CD14-positive monocyte (primary cell): Measurements from ENCODE around the gene BAZ2B. TPM values are rescaled to one million over a fixed set of nuclear protein-coding genes. Genes with fewer than 3 reads are reported as not detected.

Experiments used
- DNase-seq, 3 donors: peaks; one replicate each; pipeline ENCODE4 v3.0.0-alpha.2; 2011 to 2022
- H2AFZ ChIP-seq: 2 replicates; pipeline ENCODE4 v1.6.0; 2012; ENCODE audit warnings: mild to moderate bottlenecking, low read depth, low read length, inconsistent platforms; ENCODE audit not compliant: insufficient read depth, poor library complexity, severe bottlenecking
- H3K27ac ChIP-seq, 2 donors: 1 replicate in 1 of 2; 2 replicates in 1 of 2; pipeline ENCODE4 v1.5.1; 2012 to 2013; ENCODE audit warnings: low read length in 2 of 2, control low read depth in 1 of 2, inconsistent platforms in 1 of 2, low read depth in 1 of 2, mild to moderate bottlenecking in 1 of 2
- H3K27me3 ChIP-seq, 2 donors: one replicate each; pipeline versions ENCODE4 v1.6.0 to v1.6.1; 2011 to 2013; ENCODE audit warnings: low read length in 2 of 2; ENCODE audit not compliant: control insufficient read depth in 2 of 2, insufficient read depth in 2 of 2
- H3K36me3 ChIP-seq, 2 donors: replicated peaks in 1 of 2; 1 replicate in 1 of 2; 2 replicates in 1 of 2; pipeline versions ENCODE4 v1.5.1 to v1.6.1; 2012 to 2013; ENCODE audit warnings: low read length in 2 of 2, control low read depth in 1 of 2, inconsistent platforms in 1 of 2, mild to moderate bottlenecking in 1 of 2; ENCODE audit not compliant: insufficient read depth in 2 of 2, control insufficient read depth in 1 of 2
- H3K4me1 ChIP-seq, 2 donors: 1 replicate in 1 of 2; 2 replicates in 1 of 2; pipeline versions ENCODE4 v1.5.1 to v1.6.1; 2012 to 2013; ENCODE audit warnings: low read length in 2 of 2, control low read depth in 1 of 2, inconsistent platforms in 1 of 2, mild to moderate bottlenecking in 1 of 2, moderate library complexity in 1 of 2; ENCODE audit not compliant: insufficient read depth in 2 of 2, control insufficient read depth in 1 of 2
- H3K4me2 ChIP-seq: replicated peaks from 2 replicates; pipeline ENCODE3; 2012; ENCODE audit warnings: low read length, moderate library complexity, mild to moderate bottlenecking; ENCODE audit not compliant: poor library complexity, severe bottlenecking; ENCODE audit errors: extremely low read depth
- H3K4me3 ChIP-seq, 3 experiments: fragments of 200-600 bp in 1 of 3; sonication (generic) in 1 of 3; replicated peaks in 1 of 3; 1 replicate in 2 of 3; 2 replicates in 1 of 3; pipeline ENCODE4 v1.5.1; 2011 to 2013; ENCODE audit warnings: low read length in 3 of 3, mild to moderate bottlenecking in 3 of 3, control low read depth in 2 of 3, low read depth in 2 of 3, inconsistent platforms in 1 of 3, moderate library complexity in 1 of 3
- H3K79me2 ChIP-seq: 2 replicates; pipeline ENCODE4 v1.6.0; 2012; ENCODE audit warnings: mild to moderate bottlenecking, control low read depth, inconsistent platforms, low read length, moderate library complexity; ENCODE audit not compliant: insufficient read depth
- H3K9ac ChIP-seq: 2 replicates; pipeline ENCODE4 v1.6.0; 2017; ENCODE audit warnings: low read length, mild to moderate bottlenecking; ENCODE audit not compliant: insufficient read depth, poor library complexity, severe bottlenecking
- H3K9me3 ChIP-seq, 2 donors: replicated peaks in 1 of 2; 1 replicate in 1 of 2; 2 replicates in 1 of 2; pipeline versions ENCODE4 v1.5.1 to v1.6.1; 2012 to 2013; ENCODE audit warnings: low read length in 2 of 2, control low read depth in 1 of 2; ENCODE audit not compliant: control insufficient read depth in 1 of 2, insufficient read depth in 1 of 2
- H4K20me1 ChIP-seq: 2 replicates; pipeline ENCODE4 v1.6.0; 2012; ENCODE audit warnings: mild to moderate bottlenecking, low read length, control low read depth, moderate library complexity; ENCODE audit not compliant: insufficient read depth
- H3K27ac Mint-ChIP-seq, 7 donors: one replicate each; pipeline ENCODE4 v1.8.0; 2020; ENCODE audit warnings: mild to moderate bottlenecking in 7 of 7, mixed read lengths in 7 of 7, moderate library complexity in 6 of 7, inconsistent platforms in 2 of 7
- H3K27me3 Mint-ChIP-seq, 3 donors: one replicate each; pipeline ENCODE4 v1.8.0; 2021 to 2022; ENCODE audit warnings: low read depth in 3 of 3, mild to moderate bottlenecking in 3 of 3, mixed read lengths in 3 of 3, moderate library complexity in 3 of 3, inconsistent platforms in 1 of 3
- H3K36me3 Mint-ChIP-seq, 2 donors: one replicate each; pipeline ENCODE4 v1.8.0; 2020; ENCODE audit warnings: mixed read lengths in 2 of 2, inconsistent platforms in 1 of 2, mild to moderate bottlenecking in 1 of 2
- H3K4me1 Mint-ChIP-seq: one replicate; pipeline ENCODE4 v1.8.0; 2020; ENCODE audit warnings: mild to moderate bottlenecking, mixed read lengths
- H3K4me3 Mint-ChIP-seq, 2 donors: one replicate each; pipeline ENCODE4 v1.8.0; 2020; ENCODE audit warnings: mild to moderate bottlenecking in 2 of 2, mixed read lengths in 2 of 2, moderate library complexity in 1 of 2
- H3K9me3 Mint-ChIP-seq, 7 donors: one replicate each; pipeline ENCODE4 v1.8.0; 2020 to 2022; ENCODE audit warnings: mixed read lengths in 7 of 7, mild to moderate bottlenecking in 6 of 7, moderate library complexity in 6 of 7, inconsistent platforms in 2 of 7
- CTCF ChIP-seq: fragments of 200-600 bp; IDR thresholded peaks from one replicate; pipeline ENCODE4 v1.8.0; 2022; ENCODE audit warnings: antibody characterized with exemption, mild to moderate bottlenecking
- WGBS: methylation state at CpG from one replicate; pipeline ENCODE4 v1.1.5; 2013; ENCODE audit warnings: missing lambda C conversion rate; ENCODE audit not compliant: insufficient coverage; 5-methylcytosine and 5-hydroxymethylcytosine counted together
- intact Hi-C, 2 donors: fragments of 100-400 bp; cut with micrococcal nuclease; formaldehyde crosslinking; loops; one replicate each; pipeline versions ENCODE4 v1.15.0 to v1.15.1; 2023
- polyA plus RNA-seq, 3 donors: library from polyadenylated mRNA; depleted of rRNA in 1 of 3; unstranded in 2 of 3; stranded (reverse) in 1 of 3; fragments of 300-500 nt in 2 of 3; fragments of >200 nt in 1 of 3; fragmentation: Illumina TruSeq in 2 of 3; gene quantifications; 1 replicate in 2 of 3; 2 replicates in 1 of 3; pipeline ENCODE4 v1.2.3, GENCODE V29; 2012 to 2021

BAZ2B gene
- polyA plus RNA-seq, 3 donors, result 12.9 to 34.2 (median 31.6) TPM

- TF ChIP-seq CTCF, result no peak
- Histone ChIP-seq H3K4me2 (no peak overlapping the region), H3K9ac (no peak overlapping the region), H3K4me1 (peaks cover 4% of the 10 kb centered on the region in 2 donors), H3K36me3 (peaks cover 0 to 16% of the 10 kb centered on the region in 2 donors), H3K27me3 (no peaks in the 10 kb centered on the region), H3K4me3 (no peak overlapping the region), H3K27ac (no peak overlapping the region), H4K20me1 (peaks cover 28% of the 10 kb centered on the region), H3K79me2 (peaks cover 49% of the 10 kb centered on the region), H3K9me3 (no peaks in the 10 kb centered on the region), H2AFZ (no peak overlapping the region)
- intact Hi-C loops, result no loop called here
- Mint-ChIP-seq H3K9me3 (peaks cover 0 to 9% (median 4%) of the 10 kb centered on the region in 7 donors), H3K27ac (no peak overlapping the region), H3K36me3 (peaks cover 16 to 23% of the 10 kb centered on the region in 2 donors), H3K4me3 (no peak overlapping the region), H3K27me3 (no peaks in the 10 kb centered on the region), H3K4me1 (peaks cover 12% of the 10 kb centered on the region)
- DNase-seq, result no peak
- WGBS, result 100% methylated on average over 1 of the region's 3 CpGs
These were observed 91.3 kb downstream of the BAZ2B start for GRCh38 chr2:159525012-159525411.

GRCh38 chr2:159521272-159521671, 95.1 kb downstream of the BAZ2B start:
- H3K4me3 Mint-ChIP-seq, result peak overlapping the region in 1 of 2 donors; percentile 56
- Histone ChIP-seq H3K79me2 (peaks cover 63% of the 10 kb centered on the region), H3K4me3 (no peak overlapping the region), H2AFZ (no peak overlapping the region), H4K20me1 (peaks cover 13% of the 10 kb centered on the region), H3K4me2 (no peak overlapping the region), H3K27ac (no peak overlapping the region), H3K27me3 (no peaks in the 10 kb centered on the region), H3K36me3 (no peaks in the 10 kb centered on the region), H3K4me1 (peaks cover 3 to 5% of the 10 kb centered on the region in 2 donors), H3K9me3 (no peaks in the 10 kb centered on the region), H3K9ac (no peak overlapping the region)
- peaks cover 2 to 9% of the 10 kb centered on the region in 2 donors for H3K36me3 Mint-ChIP-seq
- H3K4me1 Mint-ChIP-seq, result peaks cover 11% of the 10 kb centered on the region
- H3K27me3 Mint-ChIP-seq, result no peaks in the 10 kb centered on the region
- H3K9me3 Mint-ChIP-seq, result peaks cover 0 to 2% (median 0%) of the 10 kb centered on the region in 7 donors
- WGBS, result no CpG with 5 or more reads among the region's 2 CpGs
- intact Hi-C loops, result no loop called here
- no peak for TF ChIP-seq CTCF
- DNase-seq, result peak in 2 of 3 donors; percentile 7 to 27
- peak overlapping the region in 3 of 7 donors; percentile 26 to 73 (median 72) for H3K27ac Mint-ChIP-seq
